K562 (cell line): ENCODE measurements around the gene SLC35G6. TPM values are rescaled to one million over a fixed set of nuclear protein-coding genes. Genes with fewer than 3 reads are reported as not detected.

Experiments used
- DIDO1 ChIP-seq: fragments of 450-650 bp; IDR thresholded peaks from 2 replicates; pipeline ENCODE4 v1.6.1; 2016; ENCODE audit warnings: low read depth, missing biosample characterization, missing genetic modification characterization
- E2F3 ChIP-seq: fragments of 250-450 bp; sonication (Bioruptor Pico); IDR thresholded peaks from 2 replicates; pipeline ENCODE4 v1.4.0; 2020; ENCODE audit warnings: mild to moderate bottlenecking
- EP300 ChIP-seq: IDR thresholded peaks from 2 replicates; pipeline ENCODE4 v1.6.1; 2012; ENCODE audit warnings: low read length, improper control_type of control experiment
- HCFC1 ChIP-seq: IDR thresholded peaks from 2 replicates; pipeline ENCODE4 v1.6.1; 2012; ENCODE audit warnings: low read depth, low read length, improper control_type of control experiment
- HOXB6 ChIP-seq: fragments of 250-450 bp; sonication (Bioruptor Pico); IDR thresholded peaks from 2 replicates; pipeline ENCODE4 v1.5.1; 2022; ENCODE audit warnings: mild to moderate bottlenecking, borderline replicate concordance
- KAT2B ChIP-seq: IDR thresholded peaks from one replicate; pipeline ENCODE4 v1.6.1; 2012; ENCODE audit warnings: low read depth, mild to moderate bottlenecking, control low read depth, inconsistent platforms, low read length, moderate library complexity
- NCOA1 ChIP-seq: fragments of 450-650 bp; IDR thresholded peaks from 2 replicates; pipeline ENCODE4 v1.6.1; 2016; ENCODE audit warnings: low read depth
- NFYB ChIP-seq: IDR thresholded peaks from 2 replicates; pipeline ENCODE4 v1.6.1; 2011; ENCODE audit warnings: mild to moderate bottlenecking, moderate library complexity; ENCODE audit not compliant: insufficient read length; ENCODE audit errors: extremely low read depth
- PYGO2 ChIP-seq: fragments of 450-650 bp; IDR thresholded peaks from 2 replicates; pipeline ENCODE4 v1.6.1; 2016; ENCODE audit warnings: mild to moderate bottlenecking, missing genetic modification characterization, moderate library complexity, missing compliant biosample characterization
- SMAD2 ChIP-seq: fragments of 150-350 bp; IDR thresholded peaks from 2 replicates; pipeline ENCODE4 v1.6.1; 2014; ENCODE audit warnings: low read depth, mild to moderate bottlenecking, low read length
- SMARCA4 ChIP-seq: fragments of 450-650 bp; IDR thresholded peaks from 2 replicates; pipeline ENCODE4 v1.6.1; 2016
- TSC22D4 ChIP-seq: fragments of 450-650 bp; IDR thresholded peaks from 2 replicates; pipeline ENCODE4 v1.6.1; 2016; ENCODE audit warnings: missing genetic modification characterization, missing biosample characterization, control low read depth
- WHSC1 ChIP-seq: IDR thresholded peaks from one replicate; pipeline ENCODE4 v1.6.1; 2012; ENCODE audit warnings: low read length, control low read depth, inconsistent platforms
- ZBED1 ChIP-seq: IDR thresholded peaks from 2 replicates; pipeline ENCODE4 v1.6.1; 2014
- ZKSCAN3 ChIP-seq: fragments of 250-450 bp; sonication (Bioruptor Pico); IDR thresholded peaks from 2 replicates; pipeline ENCODE4 v1.4.0; 2020
- ZNF197 ChIP-seq: fragments of 200-800 bp; sonication (Bioruptor generic); IDR thresholded peaks from 2 replicates; pipeline ENCODE4 v1.6.1; 2016; ENCODE audit warnings: low read depth, missing genetic modification characterization, missing compliant biosample characterization
- polyA plus RNA-seq, 8 experiments: library from polyadenylated mRNA; depleted of rRNA in 4 of 8; stranded (reverse) in 5 of 8; unstranded in 3 of 8; fragments of >200 nt; fragmentation: Nextera tagmentation in 2 of 8; fragmentation: Illumina TruSeq in 1 of 8; extraction: Ambion mirVana in 2 of 8; extraction: Trizol in 1 of 8; gene quantifications; 2 replicates each; pipeline versions ENCODE4 v1.2.1 to v1.2.3, GENCODE V29; 2011 to 2014; ENCODE audit warnings: inconsistent platforms in 1 of 8, missing spikeins in 1 of 8
- total RNA-seq, 7 experiments: library from RNA; depleted of rRNA in 6 of 7; stranded (reverse); fragments of >200 nt in 6 of 7; fragmentation: Illumina TruSeq in 2 of 7; extraction: Trizol in 2 of 7; gene quantifications; 2 replicates each; pipeline versions ENCODE4 v1.2.1 to v1.2.3, GENCODE V29; 2011 to 2021; ENCODE audit warnings: low replicate concordance in 1 of 7
- TF ChIP-seq, protein P1 (sequence below), 2 experiments: fragments of 450-650 bp; IDR thresholded peaks; 2 replicates each; pipeline ENCODE4 v1.6.1; 2016
- TF ChIP-seq, protein P2 (sequence below): fragments of 450-650 bp; IDR thresholded peaks from 2 replicates; pipeline ENCODE4 v1.6.1; 2014; ENCODE audit warnings: low read depth, mild to moderate bottlenecking, moderate library complexity, borderline replicate concordance
- TF ChIP-seq, protein P3 (sequence below): fragments of 450-650 bp; IDR thresholded peaks from one replicate; pipeline ENCODE4 v1.6.1; 2018; ENCODE audit warnings: mild to moderate bottlenecking, moderate library complexity; ENCODE audit not compliant: partially characterized antibody
- TF ChIP-seq, protein P4 (sequence below), 3 experiments: fragments of 200-800 bp in 1 of 3; sonication (Bioruptor generic) in 1 of 3; sonication (generic) in 1 of 3; formaldehyde crosslinking in 1 of 3; IDR thresholded peaks; 2 replicates each; pipeline versions ENCODE4 v1.6.1 to v1.8.0; 2016 to 2022; ENCODE audit warnings: mild to moderate bottlenecking in 2 of 3, missing compliant biosample characterization in 2 of 3, missing genetic modification characterization in 2 of 3, missing genetic modification reagents in 1 of 3
- TF ChIP-seq, protein P5 (sequence below): fragments of 250-450 bp; sonication (Bioruptor Pico); IDR thresholded peaks from 2 replicates; pipeline ENCODE4 v1.4.0; 2020; ENCODE audit warnings: borderline replicate concordance
- TF ChIP-seq, protein P6 (sequence below): fragments of 450-650 bp; formaldehyde crosslinking; IDR thresholded peaks from 2 replicates; pipeline ENCODE4 v1.4.0; 2020; ENCODE audit warnings: mild to moderate bottlenecking, moderate library complexity

Gene SLC35G6
- total and polyA plus RNA-seq, 9 of the 15 experiments (the other 6 are each of a cell fraction or from before 2014, with no cell fraction given) = not detected

DNA sequence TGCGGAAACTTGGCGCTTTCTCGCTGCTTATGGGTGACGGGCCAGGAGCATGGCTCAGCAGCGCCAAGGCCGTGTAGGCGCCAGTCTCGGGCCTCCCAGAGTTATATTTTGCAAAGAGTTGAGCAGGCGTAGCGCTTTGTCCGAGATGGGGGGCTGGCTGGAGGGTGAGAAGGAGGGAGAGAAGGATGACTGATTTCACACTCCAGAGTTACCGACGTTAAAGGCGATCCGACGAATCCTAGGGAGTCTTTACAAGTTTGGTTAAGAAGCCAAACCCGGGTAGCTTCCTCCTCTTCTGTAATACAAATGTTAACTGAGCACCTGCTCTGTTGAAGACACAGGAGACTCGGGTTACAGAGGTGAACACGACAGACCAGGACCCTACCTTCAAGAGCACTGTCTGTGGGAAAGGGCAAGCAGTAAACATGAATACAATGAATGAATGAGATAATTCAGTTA, 3.7 kb downstream of the SLC35G6 start (continued):
- TF ChIP-seq ZNF197 (CRISPR knock-in tag) (no peak), KAT2B (no peak), HCFC1 (no peak), SMARCA4 (no peak), WHSC1 (no peak), PYGO2 (tag) (no peak), NFYB (no peak), DIDO1 (tag) (no peak), TSC22D4 (tag) (no peak), ZKSCAN3 (CRISPR knock-in tag) (no peak), ZBED1 (no peak), EP300 (no peak), HOXB6 (no peak), SMAD2 (no peak), E2F3 (peak; percentile 33; the same call in 1 of the 2 replicates), NCOA1 (no peak)
- TF ChIP-seq, protein P1, sequence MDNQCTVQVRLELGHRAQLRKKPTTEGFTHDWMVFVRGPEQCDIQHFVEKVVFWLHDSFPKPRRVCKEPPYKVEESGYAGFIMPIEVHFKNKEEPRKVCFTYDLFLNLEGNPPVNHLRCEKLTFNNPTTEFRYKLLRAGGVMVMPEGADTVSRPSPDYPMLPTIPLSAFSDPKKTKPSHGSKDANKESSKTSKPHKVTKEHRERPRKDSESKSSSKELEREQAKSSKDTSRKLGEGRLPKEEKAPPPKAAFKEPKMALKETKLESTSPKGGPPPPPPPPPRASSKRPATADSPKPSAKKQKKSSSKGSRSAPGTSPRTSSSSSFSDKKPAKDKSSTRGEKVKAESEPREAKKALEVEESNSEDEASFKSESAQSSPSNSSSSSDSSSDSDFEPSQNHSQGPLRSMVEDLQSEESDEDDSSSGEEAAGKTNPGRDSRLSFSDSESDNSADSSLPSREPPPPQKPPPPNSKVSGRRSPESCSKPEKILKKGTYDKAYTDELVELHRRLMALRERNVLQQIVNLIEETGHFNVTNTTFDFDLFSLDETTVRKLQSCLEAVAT (IDR thresholded peaks at IDR 0.05) = no peak
- TF ChIP-seq, protein P2, sequence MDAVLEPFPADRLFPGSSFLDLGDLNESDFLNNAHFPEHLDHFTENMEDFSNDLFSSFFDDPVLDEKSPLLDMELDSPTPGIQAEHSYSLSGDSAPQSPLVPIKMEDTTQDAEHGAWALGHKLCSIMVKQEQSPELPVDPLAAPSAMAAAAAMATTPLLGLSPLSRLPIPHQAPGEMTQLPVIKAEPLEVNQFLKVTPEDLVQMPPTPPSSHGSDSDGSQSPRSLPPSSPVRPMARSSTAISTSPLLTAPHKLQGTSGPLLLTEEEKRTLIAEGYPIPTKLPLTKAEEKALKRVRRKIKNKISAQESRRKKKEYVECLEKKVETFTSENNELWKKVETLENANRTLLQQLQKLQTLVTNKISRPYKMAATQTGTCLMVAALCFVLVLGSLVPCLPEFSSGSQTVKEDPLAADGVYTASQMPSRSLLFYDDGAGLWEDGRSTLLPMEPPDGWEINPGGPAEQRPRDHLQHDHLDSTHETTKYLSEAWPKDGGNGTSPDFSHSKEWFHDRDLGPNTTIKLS = no peak
- TF ChIP-seq, protein P3, sequence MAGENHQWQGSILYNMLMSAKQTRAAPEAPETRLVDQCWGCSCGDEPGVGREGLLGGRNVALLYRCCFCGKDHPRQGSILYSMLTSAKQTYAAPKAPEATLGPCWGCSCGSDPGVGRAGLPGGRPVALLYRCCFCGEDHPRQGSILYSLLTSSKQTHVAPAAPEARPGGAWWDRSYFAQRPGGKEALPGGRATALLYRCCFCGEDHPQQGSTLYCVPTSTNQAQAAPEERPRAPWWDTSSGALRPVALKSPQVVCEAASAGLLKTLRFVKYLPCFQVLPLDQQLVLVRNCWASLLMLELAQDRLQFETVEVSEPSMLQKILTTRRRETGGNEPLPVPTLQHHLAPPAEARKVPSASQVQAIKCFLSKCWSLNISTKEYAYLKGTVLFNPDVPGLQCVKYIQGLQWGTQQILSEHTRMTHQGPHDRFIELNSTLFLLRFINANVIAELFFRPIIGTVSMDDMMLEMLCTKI = no peak
- TF ChIP-seq, protein P4, sequence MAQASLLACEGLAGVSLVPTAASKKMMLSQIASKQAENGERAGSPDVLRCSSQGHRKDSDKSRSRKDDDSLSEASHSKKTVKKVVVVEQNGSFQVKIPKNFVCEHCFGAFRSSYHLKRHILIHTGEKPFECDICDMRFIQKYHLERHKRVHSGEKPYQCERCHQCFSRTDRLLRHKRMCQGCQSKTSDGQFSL (CRISPR knock-in tag; IDR thresholded peaks at IDR 0.05) = no peak
- TF ChIP-seq, protein P4 (tag; IDR thresholded peaks at IDR 0.05) = no peak
- TF ChIP-seq, protein P5, sequence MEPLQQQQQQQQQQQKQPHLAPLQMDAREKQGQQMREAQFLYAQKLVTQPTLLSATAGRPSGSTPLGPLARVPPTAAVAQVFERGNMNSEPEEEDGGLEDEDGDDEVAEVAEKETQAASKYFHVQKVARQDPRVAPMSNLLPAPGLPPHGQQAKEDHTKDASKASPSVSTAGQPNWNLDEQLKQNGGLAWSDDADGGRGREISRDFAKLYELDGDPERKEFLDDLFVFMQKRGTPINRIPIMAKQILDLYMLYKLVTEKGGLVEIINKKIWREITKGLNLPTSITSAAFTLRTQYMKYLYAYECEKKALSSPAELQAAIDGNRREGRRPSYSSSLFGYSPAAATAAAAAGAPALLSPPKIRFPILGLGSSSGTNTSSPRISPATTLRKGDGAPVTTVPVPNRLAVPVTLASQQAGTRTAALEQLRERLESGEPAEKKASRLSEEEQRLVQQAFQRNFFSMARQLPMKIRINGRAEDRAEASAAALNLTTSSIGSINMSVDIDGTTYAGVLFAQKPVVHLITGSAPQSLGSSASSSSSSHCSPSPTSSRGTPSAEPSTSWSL (CRISPR knock-in tag) = no peak
- TF ChIP-seq, protein P6, sequence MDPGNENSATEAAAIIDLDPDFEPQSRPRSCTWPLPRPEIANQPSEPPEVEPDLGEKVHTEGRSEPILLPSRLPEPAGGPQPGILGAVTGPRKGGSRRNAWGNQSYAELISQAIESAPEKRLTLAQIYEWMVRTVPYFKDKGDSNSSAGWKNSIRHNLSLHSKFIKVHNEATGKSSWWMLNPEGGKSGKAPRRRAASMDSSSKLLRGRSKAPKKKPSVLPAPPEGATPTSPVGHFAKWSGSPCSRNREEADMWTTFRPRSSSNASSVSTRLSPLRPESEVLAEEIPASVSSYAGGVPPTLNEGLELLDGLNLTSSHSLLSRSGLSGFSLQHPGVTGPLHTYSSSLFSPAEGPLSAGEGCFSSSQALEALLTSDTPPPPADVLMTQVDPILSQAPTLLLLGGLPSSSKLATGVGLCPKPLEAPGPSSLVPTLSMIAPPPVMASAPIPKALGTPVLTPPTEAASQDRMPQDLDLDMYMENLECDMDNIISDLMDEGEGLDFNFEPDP (CRISPR knock-in tag) = no peak
